ENCODE measurements around the gene SLA2.
A peak's percentile ranks its signal among the peaks of the same experiment; 100 is the strongest.
"Not testable (repeated sequence)": the region's sequence is repeated elsewhere in the genome, so short reads cannot be mapped to it uniquely, and the experiment has no call there.

SLA2 gene

GRCh38 chr20:36573798-36574365 is 72.1 kb downstream of the SLA2 start:
- DNase-seq: no peak

GRCh38 chr20:36573103-36573797 is 72.7 kb downstream of the SLA2 start, which contains the start of gene TGIF2:
TGIF2 (plus strand) TSS chr20:36573597; CDS start chr20:36578775, 5,178 bp downstream.
- DNase-seq: peak; percentile 83

- DNase-seq: peak; percentile 60
Observed at GRCh38 chr20:36572701-36573102, 73.3 kb downstream of the SLA2 start.

- no peak for DNase-seq
Observed at GRCh38 chr20:36571564-36572504, 74.2 kb downstream of the SLA2 start.

- no peak for DNase-seq
Observed at GRCh38 chr20:36569847-36570429, 76.1 kb downstream of the SLA2 start.

GRCh38 chr20:36565520-36565919 is 80.5 kb downstream of the SLA2 start:
- no peak for DNase-seq

- not testable (repeated sequence) for DNase-seq
Observed at GRCh38 chr20:36564726-36565121, 81.3 kb downstream of the SLA2 start.

- not testable (repeated sequence) for DNase-seq
Observed at GRCh38 chr20:36564078-36564725, 81.8 kb downstream of the SLA2 start.

GRCh38 chr20:36563374-36563773 is 82.6 kb downstream of the SLA2 start:
- no peak for DNase-seq

- DNase-seq: no peak
Observed at GRCh38 chr20:36562724-36563123, 83.3 kb downstream of the SLA2 start.

All from activated gamma-delta T cell treated with Interleukin-2 at 50 U/mL for 16 hours (primary cell).